Hepatocyte (in vitro differentiated cells): Measurements from ENCODE around the gene COX4I2. TPM values are rescaled to one million over a fixed set of nuclear protein-coding genes. Genes with fewer than 3 reads are reported as not detected.

Experiments used
- DNase-seq: peaks from one replicate; pipeline ENCODE4 v3.0.0-alpha.2; 2016; ENCODE audit warnings: low spot score
- H2AFZ ChIP-seq: fragments of 200-600 bp; sonication (generic); 2 replicates; pipeline ENCODE4 v1.6.0; 2016; ENCODE audit warnings: antibody characterized with exemption, mild to moderate bottlenecking
- H3K27ac ChIP-seq: fragments of 200-600 bp; sonication (generic); 2 replicates; pipeline ENCODE4 v1.5.1; 2016; ENCODE audit warnings: mild to moderate bottlenecking
- H3K27me3 ChIP-seq: fragments of 200-600 bp; sonication (generic); 2 replicates; pipeline ENCODE4 v1.6.1; 2016
- H3K36me3 ChIP-seq: fragments of 200-600 bp; sonication (generic); replicated peaks from 2 replicates; pipeline ENCODE4 v1.5.1; 2016; ENCODE audit warnings: low read depth; ENCODE audit not compliant: insufficient read depth
- H3K4me1 ChIP-seq: fragments of 200-600 bp; sonication (generic); 2 replicates; pipeline ENCODE4 v1.5.1; 2016; ENCODE audit warnings: mild to moderate bottlenecking, moderate library complexity; ENCODE audit not compliant: insufficient read depth
- H3K4me2 ChIP-seq: fragments of 200-600 bp; sonication (generic); 2 replicates; pipeline ENCODE4 v1.6.0; 2016
- H3K4me3 ChIP-seq: fragments of 200-600 bp; sonication (generic); 2 replicates; pipeline ENCODE4 v1.5.1; 2016; ENCODE audit warnings: mild to moderate bottlenecking
- H3K79me2 ChIP-seq: fragments of 200-600 bp; sonication (generic); 2 replicates; pipeline ENCODE4 v1.6.0; 2017; ENCODE audit warnings: mild to moderate bottlenecking
- H3K9me2 ChIP-seq: fragments of 200-600 bp; sonication (generic); replicated peaks from 2 replicates; pipeline ENCODE4 v1.6.0; 2017; ENCODE audit warnings: mild to moderate bottlenecking; ENCODE audit not compliant: insufficient read depth
- H3K9me3 ChIP-seq: fragments of 200-600 bp; sonication (generic); 2 replicates; pipeline ENCODE4 v1.5.1; 2016; ENCODE audit warnings: low read depth, mild to moderate bottlenecking
- H4K20me1 ChIP-seq: fragments of 200-600 bp; sonication (generic); 2 replicates; pipeline ENCODE4 v1.6.0; 2016; ENCODE audit warnings: mild to moderate bottlenecking; ENCODE audit not compliant: insufficient read depth, poor library complexity, severe bottlenecking
- CTCF ChIP-seq: fragments of 200-600 bp; sonication (generic); IDR thresholded peaks from 2 replicates; pipeline ENCODE4 v1.5.1; 2016; ENCODE audit warnings: antibody characterized with exemption, mild to moderate bottlenecking; ENCODE audit not compliant: poor library complexity
- EZH2 ChIP-seq: fragments of 200-600 bp; sonication (generic); IDR thresholded peaks from 2 replicates; pipeline ENCODE4 v1.6.1; 2016; ENCODE audit warnings: antibody characterized with exemption, mild to moderate bottlenecking, borderline replicate concordance
- EZH2phosphoT487 ChIP-seq: fragments of 200-600 bp; sonication (generic); IDR thresholded peaks from one replicate; pipeline ENCODE4 v1.6.1; 2018; ENCODE audit warnings: antibody characterized with exemption, mild to moderate bottlenecking, low read depth, moderate library complexity; ENCODE audit not compliant: unreplicated experiment, severe bottlenecking
- WGBS: methylation state at CpG from one replicate; pipeline ENCODE4 v1.1.6; 2016; ENCODE audit warnings: low lambda C conversion rate; ENCODE audit errors: missing lambda C conversion rate; 5-methylcytosine and 5-hydroxymethylcytosine counted together
- polyA plus RNA-seq: library from polyadenylated mRNA; unstranded; fragments of >200 nt; fragmentation: Nextera tagmentation; extraction: Ambion mirVana; gene quantifications from 2 replicates; pipeline ENCODE4 v1.2.1, GENCODE V29; 2016
- total RNA-seq: library from RNA; depleted of rRNA; stranded (reverse); fragments of >200 nt; gene quantifications from 2 replicates; pipeline ENCODE4 v1.2.3, GENCODE V29; 2014

The COX4I2 gene
- total and polyA plus RNA-seq, 2 experiments from 2014 or later = 0.37 to 3.6 TPM

GRCh38 chr20:31604567-31605030, 33.1 kb upstream of the COX4I2 start:
- no peak for DNase-seq
- Histone ChIP-seq H3K4me1 (peaks cover 32% of the 10 kb centered on the region), H3K36me3 (no peaks in the 10 kb centered on the region), H4K20me1 (peaks cover 13% of the 10 kb centered on the region), H3K27ac (peak overlapping the region; percentile 97), H3K4me2 (peak overlapping the region; percentile 78), H3K9me3 (no peaks in the 10 kb centered on the region), H3K4me3 (peak overlapping the region; percentile 34), H3K9me2 (no peaks in the 10 kb centered on the region), H3K27me3 (no peaks in the 10 kb centered on the region), H2AFZ (no peak overlapping the region), H3K79me2 (peaks cover 22% of the 10 kb centered on the region)
- TF ChIP-seq EZH2 = no peak
- no peak for TF ChIP-seq EZH2phosphoT487
- no peak for TF ChIP-seq CTCF
- WGBS = 2% methylated on average over 14 of the region's 14 CpGs

- Histone ChIP-seq H3K79me2 (peaks cover 22% of the 10 kb centered on the region), H3K9me2 (no peaks in the 10 kb centered on the region), H3K27me3 (no peaks in the 10 kb centered on the region), H3K9me3 (no peaks in the 10 kb centered on the region), H3K4me1 (peaks cover 39% of the 10 kb centered on the region), H3K27ac (peak within 1 kb of the TSS; percentile 97), H3K4me3 (peak within 1 kb of the TSS; percentile 42), H3K4me2 (peak within 1 kb of the TSS; percentile 78), H3K36me3 (no peaks in the 10 kb centered on the region), H4K20me1 (peaks cover 13% of the 10 kb centered on the region), H2AFZ (no peak within 1 kb of the TSS)
- peak; percentile 100 for DNase-seq
- WGBS = 2% methylated on average over 74 of the region's 74 CpGs
- TF ChIP-seq EZH2phosphoT487 = peak; percentile 25
- TF ChIP-seq CTCF = no peak
These were observed 32.4 kb upstream of the COX4I2 start, which contains the start of gene ID1 for GRCh38 chr20:31605031-31605901. Gene ID1 (plus strand): TSS chr20:31605289. CDS start chr20:31605388, 99 bp downstream.

GRCh38 chr20:31605902-31606803, 31.6 kb upstream of the COX4I2 start:
- peaks cover 22% of the 10 kb centered on the region for H3K79me2 ChIP-seq
- TF ChIP-seq EZH2phosphoT487 = peak; percentile 81
- TF ChIP-seq EZH2 = no peak
- no peak for TF ChIP-seq CTCF
- peaks cover 45% of the 10 kb centered on the region for H3K4me1 ChIP-seq
- DNase-seq = peak; percentile 59
- H3K36me3 ChIP-seq = no peaks in the 10 kb centered on the region
- H3K27ac ChIP-seq = peak overlapping the region; percentile 97
- H3K27me3 ChIP-seq = no peaks in the 10 kb centered on the region
- H3K9me2 ChIP-seq = no peaks in the 10 kb centered on the region
- 2% methylated on average over 39 of the region's 39 CpGs for WGBS
- peak overlapping the region; percentile 76 for H3K4me2 ChIP-seq
- H4K20me1 ChIP-seq = peaks cover 13% of the 10 kb centered on the region
- no peaks in the 10 kb centered on the region for H3K9me3 ChIP-seq
- peak overlapping the region; percentile 42 for H3K4me3 ChIP-seq
- no peak overlapping the region for H2AFZ ChIP-seq
